Neural cell (in vitro differentiated cells): ENCODE measurements around the gene USP3.

Source experiments
- RAD21 ChIP-seq: fragments of 450-650 bp; conservative IDR thresholded peaks from 2 replicates; pipeline ENCODE4 v1.6.1; 2014; ENCODE audit warnings: antibody characterized with exemption, mild to moderate bottlenecking, moderate library complexity
- TF ChIP-seq, protein P1 (sequence below): fragments of 450-650 bp; IDR thresholded peaks from 2 replicates; pipeline ENCODE4 v1.5.1; 2014; ENCODE audit warnings: antibody characterized with exemption, mild to moderate bottlenecking, moderate library complexity; ENCODE audit not compliant: poor library complexity, severe bottlenecking

GRCh38 chr15:63606308-63606707 is 101.9 kb downstream of the USP3 start:
- TF ChIP-seq RAD21: no peak
- TF ChIP-seq, protein P1, sequence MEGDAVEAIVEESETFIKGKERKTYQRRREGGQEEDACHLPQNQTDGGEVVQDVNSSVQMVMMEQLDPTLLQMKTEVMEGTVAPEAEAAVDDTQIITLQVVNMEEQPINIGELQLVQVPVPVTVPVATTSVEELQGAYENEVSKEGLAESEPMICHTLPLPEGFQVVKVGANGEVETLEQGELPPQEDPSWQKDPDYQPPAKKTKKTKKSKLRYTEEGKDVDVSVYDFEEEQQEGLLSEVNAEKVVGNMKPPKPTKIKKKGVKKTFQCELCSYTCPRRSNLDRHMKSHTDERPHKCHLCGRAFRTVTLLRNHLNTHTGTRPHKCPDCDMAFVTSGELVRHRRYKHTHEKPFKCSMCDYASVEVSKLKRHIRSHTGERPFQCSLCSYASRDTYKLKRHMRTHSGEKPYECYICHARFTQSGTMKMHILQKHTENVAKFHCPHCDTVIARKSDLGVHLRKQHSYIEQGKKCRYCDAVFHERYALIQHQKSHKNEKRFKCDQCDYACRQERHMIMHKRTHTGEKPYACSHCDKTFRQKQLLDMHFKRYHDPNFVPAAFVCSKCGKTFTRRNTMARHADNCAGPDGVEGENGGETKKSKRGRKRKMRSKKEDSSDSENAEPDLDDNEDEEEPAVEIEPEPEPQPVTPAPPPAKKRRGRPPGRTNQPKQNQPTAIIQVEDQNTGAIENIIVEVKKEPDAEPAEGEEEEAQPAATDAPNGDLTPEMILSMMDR: no peak
